PC-3 (cell line): ENCODE measurements around the gene HDAC9. TPM values are rescaled to one million over a fixed set of nuclear protein-coding genes. Genes with fewer than 3 reads are reported as not detected.

Experiments
- ATAC-seq: fragments of 200-7000 bp; cut with Tn5 transposase; 2 replicates; pipeline ENCODE4 v1.9.1; 2020; ENCODE audit warnings: mild to moderate bottlenecking, moderate library complexity
- BruUV-seq: library from RNA; stranded (reverse); fragments of 400-500 nt; replicated peaks from 2 replicates; lab custom pipeline; 2021; lab: Mats Ljungman, UMichigan
- CTCF ChIA-PET: fragments of 300-600 bp; sonication (Branson Sonifier 250); formaldehyde crosslinking; loops from one replicate; lab custom pipeline; 2022; ENCODE audit warnings: antibody characterized with exemption; lab: Charles Lee
- POLR2A ChIA-PET: fragments of 300-600 bp; sonication (Branson Sonifier 250); formaldehyde crosslinking; loops from one replicate; lab custom pipeline; 2022; ENCODE audit warnings: antibody characterized with exemption; ENCODE audit not compliant: unreplicated experiment; lab: Charles Lee
- DNase-seq: peaks from one replicate; pipeline ENCODE4 v3.0.0-alpha.2; 2015
- H2AFZ ChIP-seq: fragments of 300-600 bp; sonication (generic); 2 replicates; pipeline ENCODE4 v1.6.0; 2016; ENCODE audit warnings: antibody characterized with exemption, low read length
- H3F3A ChIP-seq: fragments of 300-600 bp; sonication (generic); one replicate; pipeline ENCODE4 v1.6.0; 2017; ENCODE audit warnings: antibody characterized with exemption, low read length, control low read depth, mild to moderate bottlenecking; ENCODE audit not compliant: unreplicated experiment
- H3K27ac ChIP-seq: fragments of 300-600 bp; sonication (generic); 2 replicates; pipeline ENCODE4 v1.5.1; 2016; ENCODE audit warnings: mild to moderate bottlenecking, low read length
- H3K27me3 ChIP-seq: fragments of 300-600 bp; sonication (generic); 2 replicates; pipeline ENCODE4 v1.6.1; 2016; ENCODE audit warnings: low read length, mixed read lengths
- H3K36me3 ChIP-seq: fragments of 300-600 bp; sonication (generic); 2 replicates; pipeline ENCODE4 v1.6.1; 2016; ENCODE audit warnings: low read depth, mixed run types, low read length, mixed read lengths
- H3K4me1 ChIP-seq: fragments of 300-600 bp; sonication (generic); 2 replicates; pipeline ENCODE4 v1.5.1; 2016; ENCODE audit warnings: low read length; ENCODE audit not compliant: insufficient read depth
- H3K4me2 ChIP-seq: fragments of 300-600 bp; sonication (generic); 2 replicates; pipeline ENCODE4 v1.6.0; 2016; ENCODE audit warnings: low read length
- H3K4me3 ChIP-seq: fragments of 300-600 bp; sonication (generic); 2 replicates; pipeline ENCODE4 v1.5.1; 2016; ENCODE audit warnings: mild to moderate bottlenecking, low read length, mixed read lengths
- H3K79me2 ChIP-seq: fragments of 300-600 bp; sonication (generic); 2 replicates; pipeline ENCODE4 v1.6.1; 2017; ENCODE audit warnings: low read length, mixed read lengths
- H3K9ac ChIP-seq: fragments of 300-600 bp; sonication (generic); 2 replicates; pipeline ENCODE4 v1.6.0; 2016; ENCODE audit warnings: mild to moderate bottlenecking, low read length
- H3K9me2 ChIP-seq: fragments of 300-600 bp; sonication (generic); replicated peaks from 2 replicates; pipeline ENCODE4 v1.6.1; 2016; ENCODE audit warnings: mixed run types, low read length, mixed read lengths
- H3K9me3 ChIP-seq: fragments of 300-600 bp; sonication (generic); 2 replicates; pipeline ENCODE4 v1.6.1; 2016; ENCODE audit warnings: low read length, mixed read lengths
- H4K20me1 ChIP-seq: fragments of 300-600 bp; sonication (generic); 2 replicates; pipeline ENCODE4 v1.6.1; 2016; ENCODE audit warnings: low read length, mixed read lengths
- CTCF ChIP-seq: fragments of 300-600 bp; sonication (generic); conservative IDR thresholded peaks from 2 replicates; pipeline ENCODE4 v1.5.1; 2017; ENCODE audit warnings: antibody characterized with exemption, low read depth, mild to moderate bottlenecking, low read length
- EZH2 ChIP-seq: fragments of 300-600 bp; sonication (generic); IDR thresholded peaks from one replicate; pipeline ENCODE4 v1.6.1; 2017; ENCODE audit warnings: antibody characterized with exemption, mild to moderate bottlenecking, low read length; ENCODE audit not compliant: unreplicated experiment
- EZH2phosphoT487 ChIP-seq: fragments of 300-600 bp; sonication (generic); IDR thresholded peaks from 2 replicates; pipeline ENCODE4 v1.6.1; 2018; ENCODE audit warnings: mild to moderate bottlenecking, antibody characterized with exemption, low read length, borderline replicate concordance
- intact Hi-C: fragments of 100-400 bp; cut with micrococcal nuclease; formaldehyde crosslinking; loops from 2 replicates; pipeline ENCODE4 v1.9.0; 2023
- total RNA-seq: library from RNA; depleted of rRNA; stranded (reverse); fragments of >200 nt; gene quantifications from 2 replicates; pipeline ENCODE4 v1.2.3, GENCODE V29; 2014

The HDAC9 gene
- total RNA-seq, 1 experiment from 2014 or later = 7.8 TPM

- H3K9ac ChIP-seq = no peak overlapping the region
- H2AFZ ChIP-seq = no peak overlapping the region
- H4K20me1 ChIP-seq = no peaks in the 10 kb centered on the region
- TF ChIP-seq CTCF = no peak
- no peak for TF ChIP-seq EZH2
- no peak for TF ChIP-seq EZH2phosphoT487
- POLR2A ChIA-PET = no interaction called here
- no peak overlapping the region for H3K4me3 ChIP-seq
- intact Hi-C loops = no loop called here
- H3K36me3 ChIP-seq = no peaks in the 10 kb centered on the region
- no peak for DNase-seq
- H3K27me3 ChIP-seq = no peaks in the 10 kb centered on the region
- H3K27ac ChIP-seq = no peak overlapping the region
- H3K79me2 ChIP-seq = no peaks in the 10 kb centered on the region
- H3K9me2 ChIP-seq = no peaks in the 10 kb centered on the region
- CTCF ChIA-PET = interaction anchor here (1.2 kb wide), 1 partner anchor 31 kb away, joined by 3 read pairs; no protein-coding TSS in a partner anchor
- H3K4me2 ChIP-seq = no peak overlapping the region
- ATAC-seq = no peak
- no peaks in the 10 kb centered on the region for H3F3A ChIP-seq
- peaks cover 15% of the 10 kb centered on the region for H3K4me1 ChIP-seq
- no peaks in the 10 kb centered on the region for H3K9me3 ChIP-seq
- no TSS peak for BruUV-seq
These were observed 26.5 kb downstream of the HDAC9 start for GRCh38 chr7:18521945-18522566.

- H3K79me2 ChIP-seq = no peaks in the 10 kb centered on the region
- no peaks in the 10 kb centered on the region for H3K9me2 ChIP-seq
- H3K9me3 ChIP-seq = no peaks in the 10 kb centered on the region
- no peak for TF ChIP-seq EZH2phosphoT487
- no peaks in the 10 kb centered on the region for H3F3A ChIP-seq
- POLR2A ChIA-PET = no interaction called here
- H3K9ac ChIP-seq = no peak overlapping the region
- intact Hi-C loops = no loop called here
- no peak overlapping the region for H3K27ac ChIP-seq
- peaks cover 15% of the 10 kb centered on the region for H3K4me1 ChIP-seq
- no TSS peak for BruUV-seq
- DNase-seq (no peak), ATAC-seq (no peak)
- no peaks in the 10 kb centered on the region for H3K27me3 ChIP-seq
- H2AFZ ChIP-seq = no peak overlapping the region
- H4K20me1 ChIP-seq = no peaks in the 10 kb centered on the region
- no peak overlapping the region for H3K4me3 ChIP-seq
- no peak overlapping the region for H3K4me2 ChIP-seq
- no peaks in the 10 kb centered on the region for H3K36me3 ChIP-seq
- CTCF ChIA-PET = interaction anchor here (0.6 kb wide), 1 partner anchor 29 kb away, joined by 4 read pairs; no protein-coding TSS in a partner anchor
These were observed 28.7 kb downstream of the HDAC9 start for GRCh38 chr7:18524248-18524647.

GRCh38 chr7:18526368-18526878, 30.9 kb downstream of the HDAC9 start:
- no TSS peak for BruUV-seq
- no peak overlapping the region for H3K9ac ChIP-seq
- no peak overlapping the region for H3K27ac ChIP-seq
- ChIA-PET CTCF (no interaction called here), POLR2A (interaction anchor here (0.5 kb wide), 1 partner anchor 589 kb away, joined by 14 read pairs; no protein-coding TSS in a partner anchor)
- no peaks in the 10 kb centered on the region for H3K9me2 ChIP-seq
- DNase-seq (no peak), ATAC-seq (no peak)
- H3K4me1 ChIP-seq = peaks cover 1% of the 10 kb centered on the region
- H4K20me1 ChIP-seq = no peaks in the 10 kb centered on the region
- no peak overlapping the region for H3K4me3 ChIP-seq
- H2AFZ ChIP-seq = no peak overlapping the region
- no peak overlapping the region for H3K4me2 ChIP-seq
- TF ChIP-seq EZH2phosphoT487 (no peak), CTCF (no peak), EZH2 (no peak)
- no peaks in the 10 kb centered on the region for H3K9me3 ChIP-seq
- intact Hi-C loops = no loop called here
- H3K27me3 ChIP-seq = no peaks in the 10 kb centered on the region
- H3K79me2 ChIP-seq = no peaks in the 10 kb centered on the region
- H3K36me3 ChIP-seq = no peaks in the 10 kb centered on the region
- H3F3A ChIP-seq = no peaks in the 10 kb centered on the region
